ENCODE data around the gene RASL11B.

GRCh38 chr4:52873861-52874343 is 11.8 kb downstream of the RASL11B start:
- no peak for TF ChIP-seq CTCF (IDR thresholded peaks at IDR 0.05)
- no peak for TF ChIP-seq POLR2AphosphoS5 (IDR thresholded peaks at IDR 0.05)
- no peak for TF ChIP-seq POLR2A (IDR thresholded peaks at IDR 0.05)

Measured in breast epithelium (tissue), 3 donors.